ENCODE data around the gene ARID1B. TPM values are rescaled to one million over a fixed set of nuclear protein-coding genes. Genes with fewer than 3 reads are reported as not detected.

ARID1B gene
- total RNA-seq, 1 donor from 2014 or later: 75.4 TPM

GRCh38 chr6:157047951-157048350 lies 270.8 kb downstream of the ARID1B start:
- H3K4me1 Mint-ChIP-seq (ENCODE audit: low read depth, unreplicated experiment): peaks cover 34% of the 10 kb centered on the region
- H3K27me3 Mint-ChIP-seq (ENCODE audit: low read depth, unreplicated experiment): no peaks in the 10 kb centered on the region
- Histone ChIP-seq H3K9me3 (ENCODE audit: insufficient read depth, low read depth, low read length) (no peaks in the 10 kb centered on the region), H3K4me1 (ENCODE audit: insufficient read depth, low read length) (no peaks in the 10 kb centered on the region), H3K4me3 (ENCODE audit: insufficient read depth, low read depth, low read length) (no peak overlapping the region), H3K79me2 (ENCODE audit: insufficient read depth, low read length) (peaks cover 23% of the 10 kb centered on the region), H2AFZ (ENCODE audit: low read depth, low read length) (no peak overlapping the region), H3K27me3 (ENCODE audit: insufficient read depth, low read length) (no peaks in the 10 kb centered on the region), H3K4me2 (ENCODE audit: low read length) (no peak overlapping the region), H3K36me3 (ENCODE audit: insufficient read depth, low read length) (no peaks in the 10 kb centered on the region), H4K20me1 (ENCODE audit: insufficient read depth, low read length) (peaks cover 4% of the 10 kb centered on the region), H3K9ac (ENCODE audit: low read length) (no peak overlapping the region), H3K27ac (ENCODE audit: low read depth, low read length) (no peak overlapping the region)
- no peak for TF ChIP-seq EZH2 (IDR thresholded peaks at IDR 0.05; ENCODE audit: insufficient read depth, low read length)
- TF ChIP-seq, protein P1, sequence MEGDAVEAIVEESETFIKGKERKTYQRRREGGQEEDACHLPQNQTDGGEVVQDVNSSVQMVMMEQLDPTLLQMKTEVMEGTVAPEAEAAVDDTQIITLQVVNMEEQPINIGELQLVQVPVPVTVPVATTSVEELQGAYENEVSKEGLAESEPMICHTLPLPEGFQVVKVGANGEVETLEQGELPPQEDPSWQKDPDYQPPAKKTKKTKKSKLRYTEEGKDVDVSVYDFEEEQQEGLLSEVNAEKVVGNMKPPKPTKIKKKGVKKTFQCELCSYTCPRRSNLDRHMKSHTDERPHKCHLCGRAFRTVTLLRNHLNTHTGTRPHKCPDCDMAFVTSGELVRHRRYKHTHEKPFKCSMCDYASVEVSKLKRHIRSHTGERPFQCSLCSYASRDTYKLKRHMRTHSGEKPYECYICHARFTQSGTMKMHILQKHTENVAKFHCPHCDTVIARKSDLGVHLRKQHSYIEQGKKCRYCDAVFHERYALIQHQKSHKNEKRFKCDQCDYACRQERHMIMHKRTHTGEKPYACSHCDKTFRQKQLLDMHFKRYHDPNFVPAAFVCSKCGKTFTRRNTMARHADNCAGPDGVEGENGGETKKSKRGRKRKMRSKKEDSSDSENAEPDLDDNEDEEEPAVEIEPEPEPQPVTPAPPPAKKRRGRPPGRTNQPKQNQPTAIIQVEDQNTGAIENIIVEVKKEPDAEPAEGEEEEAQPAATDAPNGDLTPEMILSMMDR (IDR thresholded peaks at IDR 0.05; ENCODE audit: insufficient read depth, low read depth, low read length): no peak
- H3K9me3 Mint-ChIP-seq (ENCODE audit: unreplicated experiment): no peaks in the 10 kb centered on the region
- H3K4me3 Mint-ChIP-seq (ENCODE audit: unreplicated experiment): no peak overlapping the region
- no peak for DNase-seq (ENCODE audit: low read depth)
- H3K27ac Mint-ChIP-seq (ENCODE audit: unreplicated experiment): no peak overlapping the region
- H3K36me3 Mint-ChIP-seq (ENCODE audit: low read depth, unreplicated experiment): peaks cover 3% of the 10 kb centered on the region
- FAIRE-seq: no peak

DNA sequence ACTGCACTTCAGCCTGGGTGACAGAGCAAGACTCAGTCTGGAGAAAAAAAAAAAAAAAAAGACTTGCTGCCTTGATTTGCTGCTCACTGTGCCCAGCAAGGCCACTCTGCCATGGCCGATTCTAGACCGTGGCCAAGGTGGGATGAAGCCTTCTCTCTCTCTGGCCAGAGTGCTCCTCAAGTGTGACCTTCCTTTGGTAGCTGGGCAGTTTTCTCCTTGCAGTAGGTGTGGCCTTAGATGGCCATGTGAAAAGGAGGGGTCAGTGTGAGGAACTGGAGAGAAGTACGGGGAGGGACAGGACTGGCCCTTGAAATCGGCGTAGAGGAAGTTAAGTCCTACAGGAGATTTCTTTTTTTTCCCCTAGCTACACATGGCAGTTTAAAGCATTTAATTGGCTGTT lies 272.0 kb downstream of the ARID1B start:
- no peak overlapping the region for H3K27ac Mint-ChIP-seq (ENCODE audit: unreplicated experiment)
- Histone ChIP-seq H3K79me2 (ENCODE audit: insufficient read depth, low read length) (peaks cover 20% of the 10 kb centered on the region), H3K4me2 (ENCODE audit: low read length) (no peak overlapping the region), H3K27ac (ENCODE audit: low read depth, low read length) (no peak overlapping the region), H3K9ac (ENCODE audit: low read length) (no peak overlapping the region), H2AFZ (ENCODE audit: low read depth, low read length) (no peak overlapping the region), H3K9me3 (ENCODE audit: insufficient read depth, low read depth, low read length) (no peaks in the 10 kb centered on the region), H3K27me3 (ENCODE audit: insufficient read depth, low read length) (no peaks in the 10 kb centered on the region), H3K4me3 (ENCODE audit: insufficient read depth, low read depth, low read length) (no peak overlapping the region), H3K36me3 (ENCODE audit: insufficient read depth, low read length) (no peaks in the 10 kb centered on the region), H3K4me1 (ENCODE audit: insufficient read depth, low read length) (no peaks in the 10 kb centered on the region), H4K20me1 (ENCODE audit: insufficient read depth, low read length) (no peaks in the 10 kb centered on the region)
- no peak for TF ChIP-seq EZH2 (IDR thresholded peaks at IDR 0.05; ENCODE audit: insufficient read depth, low read length)
- TF ChIP-seq, protein P1 (IDR thresholded peaks at IDR 0.05; ENCODE audit: insufficient read depth, low read depth, low read length): no peak
- no peaks in the 10 kb centered on the region for H3K9me3 Mint-ChIP-seq (ENCODE audit: unreplicated experiment)
- no peaks in the 10 kb centered on the region for H3K36me3 Mint-ChIP-seq (ENCODE audit: low read depth, unreplicated experiment)
- peaks cover 34% of the 10 kb centered on the region for H3K4me1 Mint-ChIP-seq (ENCODE audit: low read depth, unreplicated experiment)
- DNase-seq (ENCODE audit: low read depth) (no peak), FAIRE-seq (no peak)
- H3K27me3 Mint-ChIP-seq (ENCODE audit: low read depth, unreplicated experiment): no peaks in the 10 kb centered on the region
- no peak overlapping the region for H3K4me3 Mint-ChIP-seq (ENCODE audit: unreplicated experiment)

- Histone ChIP-seq H3K79me2 (ENCODE audit: insufficient read depth, low read length) (peaks cover 29% of the 10 kb centered on the region), H4K20me1 (ENCODE audit: insufficient read depth, low read length) (peaks cover 3% of the 10 kb centered on the region), H3K9me3 (ENCODE audit: insufficient read depth, low read depth, low read length) (no peaks in the 10 kb centered on the region), H3K4me2 (ENCODE audit: low read length) (no peak overlapping the region), H3K9ac (ENCODE audit: low read length) (no peak overlapping the region), H3K36me3 (ENCODE audit: insufficient read depth, low read length) (no peaks in the 10 kb centered on the region), H3K4me3 (ENCODE audit: insufficient read depth, low read depth, low read length) (no peak overlapping the region), H3K4me1 (ENCODE audit: insufficient read depth, low read length) (no peaks in the 10 kb centered on the region), H2AFZ (ENCODE audit: low read depth, low read length) (no peak overlapping the region), H3K27ac (ENCODE audit: low read depth, low read length) (no peak overlapping the region), H3K27me3 (ENCODE audit: insufficient read depth, low read length) (no peaks in the 10 kb centered on the region)
- Mint-ChIP-seq H3K4me3 (ENCODE audit: unreplicated experiment) (no peak overlapping the region), H3K36me3 (ENCODE audit: low read depth, unreplicated experiment) (peaks cover under 1% of the 10 kb centered on the region), H3K9me3 (ENCODE audit: unreplicated experiment) (no peaks in the 10 kb centered on the region), H3K27ac (ENCODE audit: unreplicated experiment) (no peak overlapping the region), H3K4me1 (ENCODE audit: low read depth, unreplicated experiment) (peaks cover 29% of the 10 kb centered on the region), H3K27me3 (ENCODE audit: low read depth, unreplicated experiment) (no peaks in the 10 kb centered on the region)
- FAIRE-seq: no peak
- no peak for TF ChIP-seq EZH2 (IDR thresholded peaks at IDR 0.05; ENCODE audit: insufficient read depth, low read length)
- TF ChIP-seq, protein P1 (IDR thresholded peaks at IDR 0.05; ENCODE audit: insufficient read depth, low read depth, low read length): no peak
- DNase-seq (ENCODE audit: low read depth): no peak
Observed at GRCh38 chr6:157050537-157051265, 273.5 kb downstream of the ARID1B start.

All from astrocyte (in vitro differentiated cells and primary cell).